Thoracic aorta (tissue), 2 donors: ENCODE measurements around the gene RBM14. TPM values are rescaled to one million over a fixed set of nuclear protein-coding genes. Genes with fewer than 3 reads are reported as not detected.

Source experiments
- ATAC-seq: fragments of 150-250 bp; one replicate; pipeline ENCODE4 v1.8.0; 2017; ENCODE audit warnings: low read depth; ENCODE audit not compliant: insufficient number of reproducible peaks, low FRiP score
- DNase-seq: peaks from one replicate; pipeline ENCODE4 v3.0.0-alpha.2; 2020; ENCODE audit warnings: low spot score
- H3K27ac ChIP-seq, 2 donors: fragments of 200-600 bp; sonication (generic); 1 replicate in 1 of 2; 2 replicates in 1 of 2; pipeline ENCODE4 v1.5.1; 2016; ENCODE audit warnings: mild to moderate bottlenecking in 2 of 2, moderate library complexity in 2 of 2
- H3K27me3 ChIP-seq: fragments of 200-600 bp; sonication (generic); replicated peaks from 2 replicates; pipeline ENCODE4 v1.6.0; 2016; ENCODE audit warnings: mild to moderate bottlenecking; ENCODE audit not compliant: insufficient read depth
- H3K36me3 ChIP-seq: fragments of 200-600 bp; sonication (generic); one replicate; pipeline ENCODE4 v1.5.1; 2016
- H3K4me1 ChIP-seq, 2 donors: fragments of 200-600 bp; sonication (generic); 1 replicate in 1 of 2; 2 replicates in 1 of 2; pipeline versions ENCODE4 v1.5.1 to v1.6.0; 2016; ENCODE audit warnings: low read depth in 2 of 2, mild to moderate bottlenecking in 1 of 2; ENCODE audit not compliant: control insufficient read depth in 1 of 2
- H3K4me3 ChIP-seq: fragments of 200-600 bp; sonication (generic); 2 replicates; pipeline ENCODE4 v1.5.1; 2016; ENCODE audit warnings: mild to moderate bottlenecking
- H3K9me3 ChIP-seq: fragments of 200-600 bp; sonication (generic); 2 replicates; pipeline ENCODE4 v1.5.1; 2016
- total RNA-seq, 2 donors: library from RNA; depleted of rRNA; stranded (reverse); fragments of >200 nt; gene quantifications; one replicate each; pipeline versions ENCODE4 v1.1.0 to v1.2.3, GENCODE V29; 2016
- TF ChIP-seq, protein P1 (sequence below): fragments of 200-600 bp; sonication (generic); IDR thresholded peaks from one replicate; pipeline ENCODE4 v1.5.1; 2019; ENCODE audit warnings: antibody characterized with exemption

Gene RBM14, protein sequence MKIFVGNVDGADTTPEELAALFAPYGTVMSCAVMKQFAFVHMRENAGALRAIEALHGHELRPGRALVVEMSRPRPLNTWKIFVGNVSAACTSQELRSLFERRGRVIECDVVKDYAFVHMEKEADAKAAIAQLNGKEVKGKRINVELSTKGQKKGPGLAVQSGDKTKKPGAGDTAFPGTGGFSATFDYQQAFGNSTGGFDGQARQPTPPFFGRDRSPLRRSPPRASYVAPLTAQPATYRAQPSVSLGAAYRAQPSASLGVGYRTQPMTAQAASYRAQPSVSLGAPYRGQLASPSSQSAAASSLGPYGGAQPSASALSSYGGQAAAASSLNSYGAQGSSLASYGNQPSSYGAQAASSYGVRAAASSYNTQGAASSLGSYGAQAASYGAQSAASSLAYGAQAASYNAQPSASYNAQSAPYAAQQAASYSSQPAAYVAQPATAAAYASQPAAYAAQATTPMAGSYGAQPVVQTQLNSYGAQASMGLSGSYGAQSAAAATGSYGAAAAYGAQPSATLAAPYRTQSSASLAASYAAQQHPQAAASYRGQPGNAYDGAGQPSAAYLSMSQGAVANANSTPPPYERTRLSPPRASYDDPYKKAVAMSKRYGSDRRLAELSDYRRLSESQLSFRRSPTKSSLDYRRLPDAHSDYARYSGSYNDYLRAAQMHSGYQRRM
- total RNA-seq = 10 to 100 TPM; 72.7 to 99.8 TPM

DNA sequence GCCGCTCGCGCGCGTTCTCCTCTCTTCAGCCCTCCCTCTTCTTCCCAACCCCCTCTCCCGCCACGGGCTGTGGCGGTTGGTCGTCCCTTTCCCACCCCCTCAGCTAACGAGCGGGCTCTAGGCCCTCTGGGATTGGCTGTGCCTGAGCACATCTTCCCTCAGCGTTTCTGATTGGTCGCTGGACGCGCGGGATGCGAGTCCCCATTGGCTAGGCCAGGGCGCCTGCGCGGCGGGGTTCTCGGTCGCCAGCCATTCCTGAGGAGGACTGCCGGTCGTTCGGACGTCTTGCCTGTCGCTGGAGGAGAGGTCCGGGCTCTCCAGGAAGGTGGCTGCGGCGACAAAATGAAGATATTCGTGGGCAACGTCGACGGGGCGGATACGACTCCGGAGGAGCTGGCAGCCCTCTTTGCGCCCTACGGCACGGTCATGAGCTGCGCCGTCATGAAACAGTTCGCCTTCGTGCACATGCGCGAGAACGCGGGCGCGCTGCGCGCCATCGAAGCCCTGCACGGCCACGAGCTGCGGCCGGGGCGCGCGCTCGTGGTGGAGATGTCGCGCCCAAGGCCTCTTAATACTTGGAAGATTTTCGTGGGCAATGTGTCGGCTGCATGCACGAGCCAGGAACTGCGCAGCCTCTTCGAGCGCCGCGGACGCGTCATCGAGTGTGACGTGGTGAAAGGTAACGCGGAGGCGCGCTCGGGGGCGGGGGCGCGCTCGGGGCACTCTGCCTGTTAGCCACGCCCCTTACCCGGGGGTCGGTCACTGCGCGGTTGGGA is at the start of gene RBM14:
Gene RBM14, plus strand, starts transcription at position 252 of the 776 bp plus-strand sequence. Its CDS starts 91 bp downstream, at position 343.
- ATAC-seq = peak; percentile 97
- Histone ChIP-seq H3K4me1 (peaks cover 24 to 42% of the 10 kb centered on the region in 2 donors), H3K36me3 (peaks cover 3% of the 10 kb centered on the region), H3K9me3 (no peaks in the 10 kb centered on the region), H3K4me3 (peak within 1 kb of the TSS; percentile 91), H3K27me3 (no peaks in the 10 kb centered on the region), H3K27ac (peak within 1 kb of the TSS; percentile 92 to 96)
- DNase-seq = peak; percentile 94
- TF ChIP-seq, protein P1, sequence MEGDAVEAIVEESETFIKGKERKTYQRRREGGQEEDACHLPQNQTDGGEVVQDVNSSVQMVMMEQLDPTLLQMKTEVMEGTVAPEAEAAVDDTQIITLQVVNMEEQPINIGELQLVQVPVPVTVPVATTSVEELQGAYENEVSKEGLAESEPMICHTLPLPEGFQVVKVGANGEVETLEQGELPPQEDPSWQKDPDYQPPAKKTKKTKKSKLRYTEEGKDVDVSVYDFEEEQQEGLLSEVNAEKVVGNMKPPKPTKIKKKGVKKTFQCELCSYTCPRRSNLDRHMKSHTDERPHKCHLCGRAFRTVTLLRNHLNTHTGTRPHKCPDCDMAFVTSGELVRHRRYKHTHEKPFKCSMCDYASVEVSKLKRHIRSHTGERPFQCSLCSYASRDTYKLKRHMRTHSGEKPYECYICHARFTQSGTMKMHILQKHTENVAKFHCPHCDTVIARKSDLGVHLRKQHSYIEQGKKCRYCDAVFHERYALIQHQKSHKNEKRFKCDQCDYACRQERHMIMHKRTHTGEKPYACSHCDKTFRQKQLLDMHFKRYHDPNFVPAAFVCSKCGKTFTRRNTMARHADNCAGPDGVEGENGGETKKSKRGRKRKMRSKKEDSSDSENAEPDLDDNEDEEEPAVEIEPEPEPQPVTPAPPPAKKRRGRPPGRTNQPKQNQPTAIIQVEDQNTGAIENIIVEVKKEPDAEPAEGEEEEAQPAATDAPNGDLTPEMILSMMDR = no peak

DNA sequence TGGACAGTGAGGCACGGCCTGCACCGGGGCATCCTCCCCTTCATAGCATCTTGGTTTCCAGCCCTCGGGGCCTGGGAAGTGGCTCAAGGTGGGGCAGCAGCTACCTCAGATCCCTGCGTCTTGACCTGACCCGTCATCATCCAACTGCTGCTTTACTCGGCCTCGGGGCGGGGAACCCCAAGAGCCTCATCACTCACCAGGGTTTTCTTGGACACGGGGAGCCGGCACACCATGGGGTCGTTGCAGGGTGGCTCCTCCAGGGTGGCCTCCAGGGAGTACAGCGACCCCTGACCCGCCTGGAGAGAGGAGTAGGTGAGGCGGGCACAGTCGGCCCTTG is 48.7 kb upstream of the RBM14 start:
- ATAC-seq (no peak), DNase-seq (no peak)
- H3K9me3 ChIP-seq = no peaks in the 10 kb centered on the region
- TF ChIP-seq, protein P1 = no peak
- H3K27me3 ChIP-seq = no peaks in the 10 kb centered on the region
- H3K4me3 ChIP-seq = peak overlapping the region; percentile 94
- peaks cover 4 to 15% of the 10 kb centered on the region in 2 donors for H3K4me1 ChIP-seq
- H3K36me3 ChIP-seq = no peaks in the 10 kb centered on the region
- peak overlapping the region; percentile 50 to 57 for H3K27ac ChIP-seq

DNA sequence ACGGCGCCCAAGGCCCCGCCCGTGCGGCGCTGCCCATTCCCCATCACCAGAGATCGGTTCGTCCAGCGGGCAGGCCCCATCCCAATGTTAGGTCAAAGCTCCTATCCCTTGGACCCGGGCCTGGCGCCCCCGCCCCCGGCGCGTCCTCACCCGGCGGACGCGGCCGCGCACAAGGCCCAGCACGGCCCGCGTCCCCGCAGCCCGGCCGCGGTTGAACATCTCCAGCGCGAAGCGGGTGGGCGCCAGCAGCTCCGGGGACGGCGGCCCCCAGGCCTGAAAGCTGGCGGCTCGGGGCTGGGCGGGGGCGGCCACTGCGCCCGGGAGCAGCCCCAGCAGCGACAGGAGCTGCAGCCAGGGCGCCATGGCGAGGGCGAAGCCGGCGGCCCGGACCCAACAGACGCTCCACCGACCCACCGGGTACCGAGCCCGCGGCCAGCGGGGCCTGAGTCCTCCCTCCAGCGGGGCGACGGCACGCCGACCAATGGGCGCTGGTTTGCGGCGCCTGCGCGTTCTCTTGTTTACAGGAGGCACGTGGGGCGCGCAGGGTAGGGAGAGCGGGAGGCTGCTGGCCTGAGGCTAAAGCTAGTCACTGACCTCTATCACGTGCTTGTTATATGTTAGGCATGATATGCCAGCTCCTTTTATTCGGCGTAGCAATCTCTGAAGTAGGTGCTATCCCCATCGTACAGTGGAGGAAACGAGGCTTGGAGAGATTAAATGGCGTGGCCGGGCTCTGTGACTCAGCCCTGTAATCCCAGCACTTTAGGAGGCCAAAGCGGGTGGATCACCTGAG is 48.1 kb upstream of the RBM14 start, which contains the start of gene CTSF:
Gene CTSF, minus strand, starts transcription at position 483 of the 793 bp plus-strand sequence. Its CDS starts 120 bp downstream, at position 363.
- Histone ChIP-seq H3K36me3 (no peaks in the 10 kb centered on the region), H3K27me3 (no peaks in the 10 kb centered on the region), H3K27ac (peak within 1 kb of the TSS; percentile 50 to 57), H3K9me3 (no peaks in the 10 kb centered on the region), H3K4me3 (peak within 1 kb of the TSS; percentile 94), H3K4me1 (peaks cover 4 to 15% of the 10 kb centered on the region in 2 donors)
- peak; percentile 45 for DNase-seq
- TF ChIP-seq, protein P1 = no peak
- peak; percentile 66 for ATAC-seq

DNA sequence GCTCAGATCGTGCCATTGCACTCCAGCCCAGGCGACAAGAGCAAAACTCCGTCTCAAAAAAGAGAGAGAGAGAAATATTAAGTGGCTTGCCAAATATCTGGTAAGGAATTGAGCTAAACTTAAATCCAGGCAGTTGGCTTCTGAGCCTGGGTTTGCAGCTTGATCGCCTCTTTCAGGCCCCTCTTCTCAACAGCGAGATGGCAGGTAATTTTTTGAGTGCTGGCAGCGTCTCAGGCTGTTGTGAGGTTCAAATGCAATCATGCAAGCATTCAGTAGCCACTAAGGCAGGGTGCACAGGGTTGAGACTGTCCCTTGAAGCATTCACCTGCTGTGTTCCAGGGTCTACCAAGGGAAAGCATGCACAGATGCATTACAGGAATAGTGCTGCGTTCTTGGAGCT is 47.4 kb upstream of the RBM14 start:
- H3K4me1 ChIP-seq = peaks cover 4 to 15% of the 10 kb centered on the region in 2 donors
- TF ChIP-seq, protein P1 = no peak
- no peak overlapping the region for H3K4me3 ChIP-seq
- H3K27me3 ChIP-seq = no peaks in the 10 kb centered on the region
- no peaks in the 10 kb centered on the region for H3K9me3 ChIP-seq
- no peak for DNase-seq
- H3K36me3 ChIP-seq = no peaks in the 10 kb centered on the region
- no peak overlapping the region for H3K27ac ChIP-seq
- ATAC-seq = no peak
